ENCODE data around the gene DIP2C.
"Not testable (repeated sequence)": the region's sequence is repeated elsewhere in the genome, so short reads cannot be mapped to it uniquely, and the experiment has no call there.

DIP2C gene

GRCh38 chr10:282294-283139 lies 407.0 kb downstream of the DIP2C start:
- peak; percentile 76 for DNase-seq

DNA sequence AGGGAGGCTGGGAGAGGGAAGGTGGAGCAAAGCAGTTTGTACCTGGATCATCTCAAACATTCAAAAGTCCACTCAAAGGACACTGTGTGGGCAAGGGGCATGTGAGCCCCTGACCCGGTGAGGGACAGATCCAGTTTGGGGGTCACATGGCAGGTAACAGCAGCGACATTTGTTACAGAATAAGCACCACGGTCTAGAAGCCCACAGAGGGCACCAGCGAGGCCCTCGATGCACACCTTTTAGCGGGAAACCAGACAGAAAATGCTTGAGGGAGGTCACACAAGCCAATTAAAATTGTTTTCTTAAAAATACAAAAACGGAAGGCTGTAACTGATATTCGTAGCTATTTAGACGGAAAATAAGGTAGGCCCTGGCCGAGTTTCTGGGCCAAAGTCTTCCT lies 409.8 kb downstream of the DIP2C start:
- no peak for DNase-seq

DNA sequence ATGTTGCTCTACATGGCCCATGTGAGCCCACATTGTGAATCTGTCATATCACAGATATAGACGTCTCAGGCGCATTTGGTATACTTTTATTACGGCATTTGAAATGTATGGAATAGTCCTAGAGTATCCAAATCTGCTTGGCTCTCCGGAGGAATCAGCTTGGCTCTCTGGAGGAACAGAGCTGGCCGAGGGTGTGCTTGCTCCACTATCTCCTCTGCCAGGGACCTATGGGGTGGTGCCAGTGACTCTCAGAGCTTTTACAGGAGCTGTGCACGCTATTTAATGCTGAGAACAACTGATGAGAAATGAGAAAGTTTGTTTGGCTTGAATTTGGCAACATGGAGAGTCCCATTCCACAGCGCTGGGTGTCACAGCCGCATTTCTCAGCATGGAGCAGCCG lies 410.2 kb downstream of the DIP2C start:
- no peak for DNase-seq

DNA sequence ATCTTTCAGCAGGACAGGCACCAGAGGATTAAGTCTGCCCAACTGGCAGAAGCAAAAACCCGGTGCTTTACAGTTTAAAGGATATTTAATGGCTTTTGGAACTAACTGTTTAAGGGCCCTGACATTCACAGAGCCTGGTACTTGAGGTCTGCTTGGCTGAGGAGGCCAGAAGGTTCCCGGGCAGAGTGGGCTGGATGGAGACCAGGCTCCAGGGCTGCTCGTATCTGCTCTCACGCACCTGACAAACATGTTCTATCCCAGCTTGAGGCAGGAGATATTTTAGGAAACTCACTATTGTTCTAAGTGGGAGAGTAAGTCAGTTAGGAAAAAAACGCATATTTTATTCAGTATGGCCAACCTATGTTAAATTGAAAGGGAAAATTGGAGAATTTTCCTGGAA lies 410.8 kb downstream of the DIP2C start:
- DNase-seq = no peak

GRCh38 chr10:277963-278362 lies 411.5 kb downstream of the DIP2C start:
- DNase-seq = no peak

- DNase-seq = no peak
Measured at GRCh38 chr10:275680-276079, 413.8 kb downstream of the DIP2C start.

GRCh38 chr10:274866-275265 lies 414.6 kb downstream of the DIP2C start:
- no peak for DNase-seq

DNA sequence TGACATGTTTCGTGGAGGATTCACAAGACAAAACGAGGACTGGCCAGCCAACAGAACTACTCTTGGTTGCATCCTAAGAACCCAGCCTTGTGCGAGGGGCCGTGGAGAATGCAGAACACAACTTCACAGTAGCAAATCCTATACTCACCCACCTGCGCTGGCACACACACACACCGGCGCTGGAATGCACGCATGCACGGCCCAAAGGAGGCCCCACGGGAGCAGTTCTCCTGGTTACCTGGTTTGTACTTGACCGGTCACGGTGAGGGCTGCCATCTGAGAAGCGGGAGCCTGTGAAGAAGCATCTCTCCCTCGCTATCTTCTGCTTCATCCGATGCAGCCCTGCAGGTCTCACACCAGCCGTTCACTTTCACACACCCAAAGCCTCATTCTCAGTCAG lies 416.4 kb downstream of the DIP2C start:
- DNase-seq = no peak

- DNase-seq = no peak
Measured at GRCh38 chr10:271722-272121, 417.7 kb downstream of the DIP2C start.

DNA sequence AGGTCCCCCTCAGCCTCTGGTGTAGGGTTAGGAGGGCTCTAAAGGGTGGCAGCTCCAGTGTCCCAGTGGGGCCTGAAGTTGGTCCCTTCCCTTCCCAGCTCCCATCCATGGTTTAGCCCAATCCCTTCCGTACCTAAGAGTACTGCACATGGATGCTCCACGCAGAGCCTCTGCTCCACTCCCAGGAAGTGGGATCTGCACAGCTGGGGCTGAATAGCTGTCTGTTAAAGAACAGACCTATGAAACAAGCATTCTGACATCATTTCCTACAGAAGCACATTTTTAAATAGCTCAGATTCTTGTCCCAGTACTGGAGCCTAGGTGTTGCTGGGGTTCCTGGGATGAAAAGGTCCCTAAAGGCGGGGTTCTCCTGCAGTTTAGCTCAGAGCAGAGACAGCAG lies 418.3 kb downstream of the DIP2C start:
- DNase-seq = no peak

DNA sequence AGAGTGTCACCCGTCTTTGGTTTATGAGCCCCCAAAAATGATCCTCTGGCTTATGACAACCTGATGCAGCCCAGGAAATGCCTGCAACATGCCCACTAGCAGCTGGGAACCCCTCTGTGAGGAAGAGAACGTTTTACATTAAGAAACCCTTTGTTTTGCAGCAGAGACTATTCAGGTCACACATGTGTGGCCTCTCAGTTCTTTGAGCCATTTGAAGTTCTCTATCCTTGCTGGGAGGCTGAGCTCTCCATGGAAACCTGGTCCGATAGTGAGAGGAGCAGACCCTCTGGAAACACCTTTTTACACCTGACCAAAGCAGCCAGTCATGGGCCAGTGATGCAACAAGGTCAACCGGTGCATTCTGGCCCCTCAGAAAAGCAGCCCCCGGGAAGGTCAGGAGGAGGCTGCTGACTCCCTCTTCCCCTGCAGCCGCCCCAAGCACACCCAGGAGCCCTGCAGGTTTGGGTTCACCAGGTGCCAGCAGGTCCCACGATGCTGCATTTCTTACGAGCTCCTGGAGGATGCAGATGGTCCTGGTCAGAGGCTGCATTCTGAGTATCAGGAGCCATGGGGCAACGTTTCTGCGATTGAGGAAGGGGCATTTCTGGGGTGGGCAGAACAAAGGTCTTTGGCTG lies 419.9 kb downstream of the DIP2C start:
- no peak for DNase-seq

- DNase-seq = no peak
Measured at GRCh38 chr10:267705-268104, 421.8 kb downstream of the DIP2C start.

GRCh38 chr10:266974-267425 lies 422.5 kb downstream of the DIP2C start:
- peak; percentile 17 for DNase-seq

GRCh38 chr10:265816-266588 lies 423.5 kb downstream of the DIP2C start:
- DNase-seq = not testable (repeated sequence)

- DNase-seq = not testable (repeated sequence)
Measured at GRCh38 chr10:265074-265440, 424.4 kb downstream of the DIP2C start.

GRCh38 chr10:264160-265073 lies 425.1 kb downstream of the DIP2C start:
- DNase-seq = not testable (repeated sequence)

GRCh38 chr10:260819-261429 lies 428.5 kb downstream of the DIP2C start:
- DNase-seq = no peak

DNA sequence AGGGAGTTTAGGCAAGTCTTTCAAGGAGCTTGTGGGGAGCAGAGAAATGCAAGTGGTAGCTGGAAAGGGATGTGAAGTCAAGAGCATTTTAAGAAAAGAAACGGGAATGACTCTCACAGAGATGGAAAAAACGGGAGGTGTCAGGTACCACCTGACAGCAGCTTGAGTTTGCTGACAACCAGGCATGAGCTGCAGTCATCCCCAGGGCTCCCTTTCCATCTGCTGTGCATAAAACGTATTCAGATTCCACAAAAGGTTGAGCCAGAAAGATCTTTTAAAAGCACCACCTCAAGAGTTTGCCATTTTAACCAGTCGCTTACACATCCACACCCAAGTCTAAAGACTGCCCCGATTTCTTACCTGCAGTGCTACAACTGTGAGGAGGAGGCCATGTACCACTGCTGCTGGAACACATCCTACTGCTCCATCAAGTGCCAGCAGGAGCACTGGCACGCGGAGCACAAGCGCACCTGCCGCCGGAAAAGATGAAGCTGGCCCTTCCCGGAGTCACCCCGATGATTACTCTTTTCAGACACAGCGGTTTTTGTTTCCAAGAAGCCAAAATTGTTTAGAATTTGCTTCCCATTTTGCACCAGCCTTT lies 437.4 kb downstream of the DIP2C start:
- no peak for DNase-seq

DNA sequence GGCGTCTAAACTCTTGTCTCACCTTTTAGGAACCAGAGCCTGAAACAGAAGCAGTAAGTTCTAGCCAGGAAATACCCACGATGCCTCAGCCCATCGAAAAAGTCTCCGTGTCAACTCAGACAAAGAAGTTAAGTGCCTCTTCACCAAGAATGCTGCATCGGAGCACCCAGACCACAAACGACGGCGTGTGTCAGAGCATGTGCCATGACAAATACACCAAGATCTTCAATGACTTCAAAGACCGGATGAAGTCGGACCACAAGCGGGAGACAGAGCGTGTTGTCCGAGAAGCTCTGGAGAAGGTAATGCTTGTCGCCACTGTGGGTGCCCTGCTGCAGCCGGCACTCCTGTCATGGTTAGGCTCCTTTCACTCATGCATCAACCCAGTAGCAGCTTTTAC lies 441.2 kb downstream of the DIP2C start:
- peak; percentile 20 for DNase-seq

DNA sequence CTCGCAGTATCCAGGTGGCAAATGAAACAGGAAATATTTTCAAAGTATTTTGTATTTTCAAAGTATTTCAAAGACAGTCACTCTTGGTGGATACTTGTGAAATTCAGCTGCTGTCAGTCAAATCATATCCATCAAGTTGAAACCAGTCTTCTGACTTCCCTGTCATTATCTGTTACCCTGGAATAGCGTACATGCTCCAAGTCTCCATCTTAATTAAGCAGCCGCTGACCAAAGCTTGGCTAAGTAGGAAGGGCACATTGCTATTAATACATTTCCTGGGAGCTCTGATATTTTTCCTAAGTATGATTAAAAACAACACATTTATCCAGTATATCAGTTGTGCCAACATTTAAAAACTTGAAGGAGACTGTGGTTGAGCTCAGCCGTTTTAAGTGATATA lies 442.0 kb downstream of the DIP2C start:
- DNase-seq = no peak

DNA sequence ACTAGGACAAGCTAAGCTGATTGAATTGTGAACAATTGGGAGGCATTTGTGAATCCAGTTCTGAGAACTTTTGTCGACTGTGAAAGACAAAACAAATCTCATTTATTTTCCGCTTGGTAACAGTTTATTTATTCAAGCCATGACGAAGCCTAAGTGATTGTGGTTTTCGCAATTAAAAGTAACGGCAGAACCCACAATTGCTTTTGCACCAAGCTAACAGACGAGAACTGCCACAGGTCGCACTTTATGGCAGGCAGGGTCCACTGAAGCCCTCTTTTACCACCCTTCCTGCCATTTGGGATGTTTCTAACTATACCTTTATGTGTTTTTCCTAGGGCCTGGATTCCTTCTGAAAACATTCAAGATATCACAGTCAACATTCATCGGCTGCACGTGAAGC lies 443.0 kb downstream of the DIP2C start:
- no peak for DNase-seq

- no peak for DNase-seq
Measured at GRCh38 chr10:244227-244626, 445.2 kb downstream of the DIP2C start.
